K562 (cell line): ENCODE data around the gene DHDH. TPM values are rescaled to one million over a fixed set of nuclear protein-coding genes. Genes with fewer than 3 reads are reported as not detected.

ENCODE experiments used
- BDP1 ChIP-seq: IDR thresholded peaks from 3 replicates; pipeline ENCODE4 v1.6.1; 2011; ENCODE audit not compliant: insufficient read length, insufficient read depth
- CREB1 ChIP-seq, 2 experiments: sonication (generic) in 1 of 2; formaldehyde crosslinking in 1 of 2; IDR thresholded peaks; 2 replicates each; pipeline versions ENCODE4 v1.6.1 to v1.8.0; 2012 to 2022; ENCODE audit warnings: inconsistent platforms in 1 of 2, mild to moderate bottlenecking in 1 of 2, missing genetic modification reagents in 1 of 2, moderate library complexity in 1 of 2
- CTCFL ChIP-seq: IDR thresholded peaks from 2 replicates; pipeline ENCODE4 v1.6.1; 2011; ENCODE audit warnings: borderline replicate concordance, low read depth, mild to moderate bottlenecking, moderate library complexity, low read length; ENCODE audit not compliant: insufficient read depth, poor library complexity, severe bottlenecking
- HDAC8 ChIP-seq: fragments of 450-650 bp; IDR thresholded peaks from 2 replicates; pipeline ENCODE4 v1.6.1; 2016; ENCODE audit warnings: mild to moderate bottlenecking, missing genetic modification characterization, moderate library complexity, missing compliant biosample characterization
- KDM5B ChIP-seq: fragments of 200-600 bp; sonication (generic); IDR thresholded peaks from 2 replicates; pipeline ENCODE4 v1.6.1; 2012; ENCODE audit warnings: low read depth, mild to moderate bottlenecking, moderate library complexity, low read length, control low read depth, inconsistent platforms; ENCODE audit not compliant: insufficient replicate concordance
- MAFG ChIP-seq: fragments of 450-650 bp; conservative IDR thresholded peaks from 2 replicates; pipeline ENCODE4 v1.6.1; 2016; ENCODE audit warnings: missing genetic modification characterization, missing compliant biosample characterization
- NBN ChIP-seq: fragments of 450-650 bp; IDR thresholded peaks from 2 replicates; pipeline ENCODE4 v1.6.1; 2016; ENCODE audit warnings: low read depth, mild to moderate bottlenecking
- PPARD ChIP-seq: fragments of 250-450 bp; sonication (Bioruptor Pico); IDR thresholded peaks from 2 replicates; pipeline ENCODE4 v1.8.0; 2022; ENCODE audit warnings: inconsistent platforms, mild to moderate bottlenecking, moderate library complexity
- ZBTB12 ChIP-seq: fragments of 250-450 bp; sonication (Bioruptor Pico); IDR thresholded peaks from 2 replicates; pipeline ENCODE4 v1.4.0; 2020
- polyA plus RNA-seq, 8 experiments: library from polyadenylated mRNA; depleted of rRNA in 4 of 8; stranded (reverse) in 5 of 8; unstranded in 3 of 8; fragments of >200 nt; fragmentation: Nextera tagmentation in 2 of 8; fragmentation: Illumina TruSeq in 1 of 8; extraction: Ambion mirVana in 2 of 8; extraction: Trizol in 1 of 8; gene quantifications; 2 replicates each; pipeline versions ENCODE4 v1.2.1 to v1.2.3, GENCODE V29; 2011 to 2014; ENCODE audit warnings: inconsistent platforms in 1 of 8, missing spikeins in 1 of 8
- total RNA-seq, 7 experiments: library from RNA; depleted of rRNA in 6 of 7; stranded (reverse); fragments of >200 nt in 6 of 7; fragmentation: Illumina TruSeq in 2 of 7; extraction: Trizol in 2 of 7; gene quantifications; 2 replicates each; pipeline versions ENCODE4 v1.2.1 to v1.2.3, GENCODE V29; 2011 to 2021; ENCODE audit warnings: low replicate concordance in 1 of 7
- TF ChIP-seq, protein P1 (sequence below), 2 experiments: fragments of 450-650 bp; IDR thresholded peaks; 2 replicates each; pipeline ENCODE4 v1.6.1; 2018; ENCODE audit warnings: mild to moderate bottlenecking in 2 of 2, low read depth in 1 of 2; ENCODE audit not compliant: partially characterized antibody in 2 of 2
- TF ChIP-seq, protein P2 (sequence below): fragments of 450-650 bp; conservative IDR thresholded peaks from 2 replicates; pipeline ENCODE4 v1.6.1; 2016; ENCODE audit warnings: missing genetic modification characterization, low read depth, mild to moderate bottlenecking, control low read depth, missing compliant biosample characterization
- TF ChIP-seq, protein P3 (sequence below): fragments of 450-650 bp; formaldehyde crosslinking; IDR thresholded peaks from 2 replicates; pipeline ENCODE4 v1.4.0; 2020; ENCODE audit warnings: mild to moderate bottlenecking, moderate library complexity

Gene DHDH
- total and polyA plus RNA-seq, 9 of the 15 experiments (the other 6 are each of a cell fraction or from before 2014, with no cell fraction given): 0.37 to 1.9 (median 0.87) TPM

GRCh38 chr19:48963371-48964204 is 30.1 kb downstream of the DHDH start (continued):
- TF ChIP-seq, protein P1, sequence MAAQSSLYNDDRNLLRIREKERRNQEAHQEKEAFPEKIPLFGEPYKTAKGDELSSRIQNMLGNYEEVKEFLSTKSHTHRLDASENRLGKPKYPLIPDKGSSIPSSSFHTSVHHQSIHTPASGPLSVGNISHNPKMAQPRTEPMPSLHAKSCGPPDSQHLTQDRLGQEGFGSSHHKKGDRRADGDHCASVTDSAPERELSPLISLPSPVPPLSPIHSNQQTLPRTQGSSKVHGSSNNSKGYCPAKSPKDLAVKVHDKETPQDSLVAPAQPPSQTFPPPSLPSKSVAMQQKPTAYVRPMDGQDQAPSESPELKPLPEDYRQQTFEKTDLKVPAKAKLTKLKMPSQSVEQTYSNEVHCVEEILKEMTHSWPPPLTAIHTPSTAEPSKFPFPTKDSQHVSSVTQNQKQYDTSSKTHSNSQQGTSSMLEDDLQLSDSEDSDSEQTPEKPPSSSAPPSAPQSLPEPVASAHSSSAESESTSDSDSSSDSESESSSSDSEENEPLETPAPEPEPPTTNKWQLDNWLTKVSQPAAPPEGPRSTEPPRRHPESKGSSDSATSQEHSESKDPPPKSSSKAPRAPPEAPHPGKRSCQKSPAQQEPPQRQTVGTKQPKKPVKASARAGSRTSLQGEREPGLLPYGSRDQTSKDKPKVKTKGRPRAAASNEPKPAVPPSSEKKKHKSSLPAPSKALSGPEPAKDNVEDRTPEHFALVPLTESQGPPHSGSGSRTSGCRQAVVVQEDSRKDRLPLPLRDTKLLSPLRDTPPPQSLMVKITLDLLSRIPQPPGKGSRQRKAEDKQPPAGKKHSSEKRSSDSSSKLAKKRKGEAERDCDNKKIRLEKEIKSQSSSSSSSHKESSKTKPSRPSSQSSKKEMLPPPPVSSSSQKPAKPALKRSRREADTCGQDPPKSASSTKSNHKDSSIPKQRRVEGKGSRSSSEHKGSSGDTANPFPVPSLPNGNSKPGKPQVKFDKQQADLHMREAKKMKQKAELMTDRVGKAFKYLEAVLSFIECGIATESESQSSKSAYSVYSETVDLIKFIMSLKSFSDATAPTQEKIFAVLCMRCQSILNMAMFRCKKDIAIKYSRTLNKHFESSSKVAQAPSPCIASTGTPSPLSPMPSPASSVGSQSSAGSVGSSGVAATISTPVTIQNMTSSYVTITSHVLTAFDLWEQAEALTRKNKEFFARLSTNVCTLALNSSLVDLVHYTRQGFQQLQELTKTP (IDR thresholded peaks at IDR 0.05; ENCODE audit: low read depth in 1 of 2, partially characterized antibody in 2 of 2): peak; percentile 71 to 74
- TF ChIP-seq PPARD (CRISPR knock-in tag) (no peak), MAFG (peak; percentile 99), NBN (0 out of 2 replicates have a peak, but pooled peaks have one; percentile 32), CREB1 (IDR thresholded peaks at IDR 0.05) (peak; percentile 27; the same call in 1 of the 2 replicates), CREB1 (CRISPR knock-in tag; IDR thresholded peaks at IDR 0.05) (peak; percentile 40; the same call in 1 of the 2 replicates), KDM5B (peak; percentile 56), CTCFL (no peak), ZBTB12 (CRISPR knock-in tag) (peak; percentile 66), HDAC8 (tag) (peak; percentile 59), BDP1 (no peak)
- TF ChIP-seq, protein P2, sequence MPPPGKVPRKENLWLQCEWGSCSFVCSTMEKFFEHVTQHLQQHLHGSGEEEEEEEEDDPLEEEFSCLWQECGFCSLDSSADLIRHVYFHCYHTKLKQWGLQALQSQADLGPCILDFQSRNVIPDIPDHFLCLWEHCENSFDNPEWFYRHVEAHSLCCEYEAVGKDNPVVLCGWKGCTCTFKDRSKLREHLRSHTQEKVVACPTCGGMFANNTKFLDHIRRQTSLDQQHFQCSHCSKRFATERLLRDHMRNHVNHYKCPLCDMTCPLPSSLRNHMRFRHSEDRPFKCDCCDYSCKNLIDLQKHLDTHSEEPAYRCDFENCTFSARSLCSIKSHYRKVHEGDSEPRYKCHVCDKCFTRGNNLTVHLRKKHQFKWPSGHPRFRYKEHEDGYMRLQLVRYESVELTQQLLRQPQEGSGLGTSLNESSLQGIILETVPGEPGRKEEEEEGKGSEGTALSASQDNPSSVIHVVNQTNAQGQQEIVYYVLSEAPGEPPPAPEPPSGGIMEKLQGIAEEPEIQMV (tag): 0 out of 2 replicates have a peak, but pooled peaks have one; percentile 16
- TF ChIP-seq, protein P3, sequence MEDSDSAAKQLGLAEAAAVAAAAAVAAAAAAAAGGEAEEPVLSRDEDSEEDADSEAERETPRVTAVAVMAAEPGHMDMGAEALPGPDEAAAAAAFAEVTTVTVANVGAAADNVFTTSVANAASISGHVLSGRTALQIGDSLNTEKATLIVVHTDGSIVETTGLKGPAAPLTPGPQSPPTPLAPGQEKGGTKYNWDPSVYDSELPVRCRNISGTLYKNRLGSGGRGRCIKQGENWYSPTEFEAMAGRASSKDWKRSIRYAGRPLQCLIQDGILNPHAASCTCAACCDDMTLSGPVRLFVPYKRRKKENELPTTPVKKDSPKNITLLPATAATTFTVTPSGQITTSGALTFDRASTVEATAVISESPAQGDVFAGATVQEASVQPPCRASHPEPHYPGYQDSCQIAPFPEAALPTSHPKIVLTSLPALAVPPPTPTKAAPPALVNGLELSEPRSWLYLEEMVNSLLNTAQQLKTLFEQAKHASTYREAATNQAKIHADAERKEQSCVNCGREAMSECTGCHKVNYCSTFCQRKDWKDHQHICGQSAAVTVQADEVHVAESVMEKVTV: no peak
